Measurements from ENCODE around the gene COX6B2. TPM values are rescaled to one million over a fixed set of nuclear protein-coding genes. Genes with fewer than 3 reads are reported as not detected.

The COX6B2 gene
- total and polyA plus RNA-seq, 2 of the 8 experiments (the other 6 are each of a cell fraction or from before 2014, with no cell fraction given), result 4.9 to 6.4 TPM

GRCh38 chr19:55346725-55347441, 7.6 kb downstream of the COX6B2 start:
- no peak for FAIRE-seq
- Histone ChIP-seq H3K27ac (ENCODE audit: low read depth, low read length) (no peak overlapping the region; the same call in 1 of the 2 replicates), H3K79me2 (ENCODE audit: control insufficient read depth in 1 of 2, insufficient read depth in 2 of 2, low read length in 2 of 2) (no peaks in the 10 kb centered on the region), H3K23me2 (ENCODE audit: low read depth, low read length) (peaks cover 1% of the 10 kb centered on the region; the same call in 1 of the 2 replicates), H3K4ac (replicated peaks; ENCODE audit: insufficient read length, low read depth, low read length) (no peak overlapping the region), H3K23ac (ENCODE audit: insufficient read length) (no peak overlapping the region), H2BK120ac (replicated peaks; ENCODE audit: low read depth, low read length) (no peak overlapping the region), H3K79me1 (ENCODE audit: low read depth, low read length) (no peaks in the 10 kb centered on the region; the same call in 1 of the 2 replicates), H2BK5ac (ENCODE audit: low read depth, low read length) (no peak overlapping the region), H3K27me3 (replicated peaks in 1 of 4; ENCODE audit: control insufficient read depth in 3 of 4, extremely low read depth in 1 of 4, insufficient read depth in 3 of 4, low read length in 3 of 4) (peaks cover 0 to 4% (median 2%) of the 10 kb centered on the region in 4 experiments; a peak in 3 of 7 replicates), H4K91ac (replicated peaks; ENCODE audit: insufficient read length, low read length) (no peak overlapping the region), H2AK5ac (ENCODE audit: low read depth, low read length) (no peak overlapping the region), H3K9me3 (ENCODE audit: insufficient read depth in 2 of 2, low read depth in 1 of 2, low read length in 1 of 2) (no peaks in the 10 kb centered on the region), H2BK12ac (ENCODE audit: low read depth, low read length) (no peak overlapping the region), H2BK15ac (ENCODE audit: low read length) (no peak overlapping the region; the same call in 1 of the 2 replicates), H2AFZ (ENCODE audit: low read length) (no peak overlapping the region), H4K20me1 (replicated peaks in 1 of 2; ENCODE audit: control insufficient read depth in 1 of 2, insufficient read depth in 2 of 2, low read length in 2 of 2) (peaks cover 0 to 2% of the 10 kb centered on the region in 2 experiments), H4K5ac (ENCODE audit: insufficient read length, low read depth, low read length) (peak overlapping the region; percentile 21), H2BK20ac (ENCODE audit: low read length) (no peak overlapping the region), H3K4me1 (replicated peaks in 1 of 4; ENCODE audit: control insufficient read depth in 3 of 4, insufficient read depth in 4 of 4, low read length in 3 of 4) (peaks cover 11 to 38% (median 27%) of the 10 kb centered on the region in 4 experiments), H3K56ac (replicated peaks; ENCODE audit: insufficient read length, low read depth, low read length) (no peak overlapping the region), H3K36me3 (ENCODE audit: control insufficient read depth in 2 of 4, insufficient read depth in 4 of 4, low read length in 3 of 4) (peaks cover 0 to 58% (median 19%) of the 10 kb centered on the region in 4 experiments; a peak in 4 of 8 replicates), H4K8ac (ENCODE audit: extremely low read depth, insufficient read depth, low read length) (0 out of 2 replicates have a peak overlapping the region, but pooled peaks have one; percentile 32), H3K9ac (replicated peaks in 1 of 4; ENCODE audit: extremely low read depth in 1 of 4, low read depth in 3 of 4, low read length in 3 of 4) (no peak overlapping the region), H3K18ac (ENCODE audit: extremely low read depth, low read length) (no peak overlapping the region; the same call in 1 of the 2 replicates), H3K4me2 (ENCODE audit: insufficient read depth in 1 of 2, low read depth in 2 of 2, low read length in 2 of 2) (no peak overlapping the region), H3K4me3 (ENCODE audit: extremely low read depth in 1 of 4, insufficient read depth in 2 of 4, low read depth in 3 of 4, low read length in 4 of 4) (no peak overlapping the region), H3K14ac (ENCODE audit: insufficient read length) (no peak overlapping the region)
- DNase-seq (ENCODE audit: low read depth in 1 of 2, low spot score in 2 of 2), result no peak
- POLR2A ChIA-PET (ENCODE audit: partially characterized antibody), result interaction anchor here (0.6 to 7.9 kb wide), 12 partner anchors 8 to 156 kb away, joined by 3 to 58 read pairs (median 5); partner anchors contain the start of genes IL11, TMEM238 and UBE2S
- 86% methylated on average over 18 of the region's 41 CpGs; no CpG with 5 or more reads in 1 of the 2 experiments for WGBS, 2 experiments (ENCODE audit: extremely low coverage in 1 of 2, insufficient coverage in 1 of 2, insufficient read length in 1 of 2, insufficient replicate concordance in 2 of 2, low coverage in 1 of 2, low lambda C conversion rate in 2 of 2, missing lambda C conversion rate in 1 of 2)
- CTCF ChIA-PET (ENCODE audit: partially characterized antibody), result interaction anchor here (0.6 to 2.9 kb wide), 5 partner anchors 10 to 77 kb away, joined by 3 to 11 read pairs (median 3); no protein-coding TSS in a partner anchor
- no peak for TF ChIP-seq EGR1 (IDR thresholded peaks at IDR 0.05; ENCODE audit: borderline replicate concordance, low read depth, low read length)
- no peak for TF ChIP-seq CBX5 (IDR thresholded peaks at IDR 0.05; ENCODE audit: low read depth, low read length)
- no peak for TF ChIP-seq GTF2F1 (IDR thresholded peaks at IDR 0.05; ENCODE audit: borderline replicate concordance, low read depth, low read length)
- TF ChIP-seq SIRT6 (IDR thresholded peaks at IDR 0.05; ENCODE audit: low read length), result no peak
- TF ChIP-seq CEBPB (IDR thresholded peaks at IDR 0.05; ENCODE audit: low read depth, low read length), result no peak
- no peak for TF ChIP-seq RXRA (IDR thresholded peaks at IDR 0.05; ENCODE audit: insufficient read depth, low read depth, low read length)
- no peak for TF ChIP-seq PHF8 (conservative IDR thresholded peaks at IDR 0.05; ENCODE audit: low read depth, low read length)
- TF ChIP-seq TEAD4 (IDR thresholded peaks at IDR 0.05; ENCODE audit: low read depth, low read length), result no peak
- TF ChIP-seq TAF7 (optimal IDR thresholded peaks at IDR 0.05; ENCODE audit: borderline replicate concordance, low read depth, low read length), result no peak
- no peak for TF ChIP-seq KDM1A (IDR thresholded peaks at IDR 0.05; ENCODE audit: borderline replicate concordance, low read length)

Measured in H1 (cell line).